IMR-90 (cell line): ENCODE data around the gene SERPINA3. TPM values are rescaled to one million over a fixed set of nuclear protein-coding genes. Genes with fewer than 3 reads are reported as not detected.

Experiments used
- ATAC-seq: fragments of 200-7000 bp; cut with Tn5 transposase; 2 replicates; pipeline ENCODE4 v1.9.1; 2020; ENCODE audit warnings: low read depth, mild to moderate bottlenecking, moderate library complexity
- BruUV-seq: library from RNA; stranded (reverse); fragments of 400-500 nt; replicated peaks from 2 replicates; lab custom pipeline; 2021; lab: Mats Ljungman, UMichigan
- CTCF ChIA-PET: fragments of 300-600 bp; formaldehyde crosslinking; extraction: SDS; loops from one replicate; lab custom pipeline; 2021; ENCODE audit warnings: antibody characterized with exemption; lab: Yijun Ruan, JAX
- POLR2A ChIA-PET: fragments of 300-600 bp; sonication (Branson Sonifier 250); formaldehyde crosslinking; loops from one replicate; lab custom pipeline; 2022; ENCODE audit warnings: antibody characterized with exemption; ENCODE audit not compliant: unreplicated experiment; lab: Charles Lee
- DNase-seq: peaks from one replicate; pipeline ENCODE4 v3.0.0; 2013
- H2AFZ ChIP-seq: replicated peaks from 2 replicates; pipeline ENCODE3; 2013; ENCODE audit warnings: low read length, mild to moderate bottlenecking; ENCODE audit not compliant: poor library complexity
- H2AK5ac ChIP-seq: 2 replicates; pipeline ENCODE4 v1.6.1; 2013; ENCODE audit warnings: low read depth, low read length, inconsistent platforms
- H2AK9ac ChIP-seq: replicated peaks from 2 replicates; pipeline ENCODE3; 2013; ENCODE audit warnings: mild to moderate bottlenecking, low read depth, low read length, moderate library complexity; ENCODE audit not compliant: poor library complexity
- H2BK120ac ChIP-seq: 2 replicates; pipeline ENCODE4 v1.6.1; 2013; ENCODE audit warnings: low read depth, low read length, inconsistent platforms
- H2BK15ac ChIP-seq: 3 replicates; pipeline ENCODE4 v1.6.1; 2013; ENCODE audit warnings: low read depth, low read length, inconsistent platforms
- H2BK20ac ChIP-seq: 2 replicates; pipeline ENCODE4 v1.6.1; 2013; ENCODE audit warnings: low read depth, mild to moderate bottlenecking, inconsistent platforms, low read length, moderate library complexity
- H2BK5ac ChIP-seq: 2 replicates; pipeline ENCODE4 v1.6.1; 2013; ENCODE audit warnings: mild to moderate bottlenecking, low read depth, low read length, inconsistent platforms; ENCODE audit not compliant: poor library complexity, severe bottlenecking
- H3K14ac ChIP-seq: replicated peaks from 2 replicates; pipeline ENCODE4 v1.6.1; 2013; ENCODE audit warnings: low read depth, low read length, inconsistent platforms
- H3K18ac ChIP-seq: 2 replicates; pipeline ENCODE4 v1.6.1; 2013; ENCODE audit warnings: low read depth, low read length, control low read depth
- H3K23ac ChIP-seq: 2 replicates; pipeline ENCODE4 v1.6.1; 2013; ENCODE audit warnings: low read depth, low read length, inconsistent platforms
- H3K27ac ChIP-seq: 2 replicates; pipeline ENCODE4 v1.5.1; 2013; ENCODE audit warnings: mild to moderate bottlenecking, control low read depth, low read length; ENCODE audit not compliant: insufficient read depth
- H3K27me3 ChIP-seq: 2 replicates; pipeline ENCODE4 v1.6.1; 2013; ENCODE audit warnings: low read length; ENCODE audit not compliant: control insufficient read depth, insufficient read depth
- H3K36me3 ChIP-seq: 2 replicates; pipeline ENCODE4 v1.6.1; 2013; ENCODE audit warnings: low read length, mixed read lengths; ENCODE audit not compliant: control insufficient read depth, insufficient read depth
- H3K4ac ChIP-seq: 2 replicates; pipeline ENCODE4 v1.6.1; 2013; ENCODE audit warnings: low read depth, low read length, inconsistent platforms
- H3K4me1 ChIP-seq: 2 replicates; pipeline ENCODE4 v1.6.1; 2013; ENCODE audit warnings: low read length, mixed read lengths; ENCODE audit not compliant: control insufficient read depth, insufficient read depth
- H3K4me2 ChIP-seq: 2 replicates; pipeline ENCODE4 v1.6.1; 2013; ENCODE audit warnings: low read depth, mild to moderate bottlenecking, control low read depth, low read length, moderate library complexity
- H3K4me3 ChIP-seq: 2 replicates; pipeline ENCODE4 v1.5.1; 2013; ENCODE audit warnings: low read depth, mild to moderate bottlenecking, control low read depth, low read length, moderate library complexity; ENCODE audit not compliant: insufficient read depth
- H3K56ac ChIP-seq: 2 replicates; pipeline ENCODE4 v1.6.1; 2013; ENCODE audit warnings: low read length, inconsistent platforms; ENCODE audit not compliant: insufficient read depth; ENCODE audit errors: extremely low read depth
- H3K79me1 ChIP-seq, 2 experiments: 2 replicates each; pipeline ENCODE4 v1.6.1; 2013; ENCODE audit warnings: low read length in 2 of 2, inconsistent platforms in 1 of 2, low read depth in 1 of 2
- H3K9ac ChIP-seq: 2 replicates; pipeline ENCODE4 v1.6.1; 2013; ENCODE audit warnings: low read depth, low read length, control low read depth
- H3K9me1 ChIP-seq: 2 replicates; pipeline ENCODE4 v1.6.1; 2013; ENCODE audit warnings: low read length, inconsistent platforms; ENCODE audit not compliant: insufficient read depth
- H3K9me3 ChIP-seq: 2 replicates; pipeline ENCODE4 v1.6.1; 2013; ENCODE audit warnings: low read length; ENCODE audit not compliant: control insufficient read depth, insufficient read depth
- H4K20me1 ChIP-seq: 2 replicates; pipeline ENCODE4 v1.6.1; 2013; ENCODE audit warnings: low read length, inconsistent platforms; ENCODE audit not compliant: insufficient read depth
- H4K5ac ChIP-seq: 2 replicates; pipeline ENCODE4 v1.6.1; 2013; ENCODE audit warnings: mild to moderate bottlenecking, low read depth, low read length, control low read depth
- H4K8ac ChIP-seq, 2 experiments: 2 replicates each; pipeline ENCODE4 v1.6.1; 2013; ENCODE audit warnings: low read depth in 2 of 2, low read length in 2 of 2, control low read depth in 1 of 2, inconsistent platforms in 1 of 2
- H4K91ac ChIP-seq: 2 replicates; pipeline ENCODE4 v1.6.1; 2013; ENCODE audit warnings: low read depth, low read length, inconsistent platforms; ENCODE audit not compliant: insufficient read depth
- CHD1 ChIP-seq: IDR thresholded peaks from 2 replicates; pipeline ENCODE4 v1.6.1; 2012; ENCODE audit warnings: low read depth, low read length, improper control_type of control experiment
- MXI1 ChIP-seq: IDR thresholded peaks from 2 replicates; pipeline ENCODE4 v1.6.1; 2012; ENCODE audit warnings: low read depth, mild to moderate bottlenecking, low read length, moderate library complexity, borderline replicate concordance
- POLR2A ChIP-seq: IDR thresholded peaks from 2 replicates; pipeline ENCODE4 v1.6.1; 2012; ENCODE audit warnings: mild to moderate bottlenecking, low read depth, low read length
- SMC3 ChIP-seq: fragments of 150-350 bp; IDR thresholded peaks from 2 replicates; pipeline ENCODE4 v1.6.1; 2016; ENCODE audit warnings: low read depth, mild to moderate bottlenecking, antibody characterized with exemption, low read length, moderate library complexity
- dilution Hi-C: fragments of 300-500 bp; cut with HindIII; formaldehyde crosslinking; loops from one replicate; pipeline ENCODE4 v1.14.3; 2018; ENCODE audit warnings: low sequenced_read_pairs; ENCODE audit not compliant: unreplicated experiment
- in situ Hi-C: fragments of 300-500 bp; cut with MboI; formaldehyde crosslinking; loops from 3 replicates; pipeline ENCODE4 v1.14.3; 2019; ENCODE audit warnings: low sequenced_read_pairs, inconsistent platforms, mixed read lengths
- intact Hi-C: fragments of 100-400 bp; cut with micrococcal nuclease; formaldehyde crosslinking; loops from 2 replicates; pipeline ENCODE4 v1.10.0; 2022
- polyA plus RNA-seq, 3 experiments: library from polyadenylated mRNA; depleted of rRNA; stranded (reverse); fragments of >200 nt; gene quantifications; 2 replicates each; pipeline ENCODE4 v1.2.3, GENCODE V29; 2012; ENCODE audit warnings: low replicate concordance in 1 of 3
- total RNA-seq: library from RNA; depleted of rRNA; stranded (reverse); fragments of >200 nt; gene quantifications from 2 replicates; pipeline ENCODE4 v1.2.3, GENCODE V29; 2012
- TF ChIP-seq, protein P1 (sequence below): fragments of 150-350 bp; IDR thresholded peaks from 2 replicates; pipeline ENCODE4 v1.6.1; 2017; ENCODE audit warnings: mild to moderate bottlenecking, antibody characterized with exemption, low read length, low read depth

The SERPINA3 gene
- total and polyA plus RNA-seq, 2 of the 4 experiments (the other 2 are of a cell fraction), result 0.36 to 0.48 TPM

DNA sequence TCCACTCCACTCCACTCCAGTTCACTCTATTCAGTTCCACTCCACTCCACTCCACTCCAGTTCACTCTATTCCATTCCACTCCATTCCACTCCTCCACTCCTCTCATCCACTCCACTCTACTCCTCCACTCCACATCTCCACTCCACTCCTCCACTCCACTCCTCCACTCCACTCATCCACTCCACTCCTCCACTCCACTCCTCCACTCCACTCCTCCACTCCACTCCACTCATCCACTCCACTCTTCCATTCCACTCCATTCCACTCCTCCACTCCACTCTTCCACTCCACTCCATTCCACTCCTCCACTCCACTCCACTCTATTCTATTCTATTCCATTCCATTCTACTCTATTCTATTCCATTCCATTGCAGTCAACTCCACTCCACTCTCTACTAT, 21.1 kb upstream of the SERPINA3 start:
- H2BK20ac ChIP-seq, result no peak overlapping the region
- no peak overlapping the region for H3K4me2 ChIP-seq
- no peak overlapping the region for H3K4ac ChIP-seq
- no peak overlapping the region for H2AK5ac ChIP-seq
- no peaks in the 10 kb centered on the region for H3K9me1 ChIP-seq
- ATAC-seq (no peak), DNase-seq (no peak)
- H3K36me3 ChIP-seq, result no peaks in the 10 kb centered on the region
- H3K27me3 ChIP-seq, result peaks cover 8% of the 10 kb centered on the region
- no peak overlapping the region for H3K56ac ChIP-seq
- dilution Hi-C loops (no loop called here), in situ Hi-C loops (no loop called here), intact Hi-C loops (no loop called here)
- H3K18ac ChIP-seq, result no peak overlapping the region
- no peak overlapping the region for H3K23ac ChIP-seq
- H4K5ac ChIP-seq, result no peak overlapping the region
- H3K4me1 ChIP-seq, result no peaks in the 10 kb centered on the region
- ChIA-PET CTCF (no interaction called here), POLR2A (no interaction called here)
- no peaks in the 10 kb centered on the region for H3K79me1 ChIP-seq
- H2BK120ac ChIP-seq, result no peak overlapping the region
- no peak overlapping the region for H3K9ac ChIP-seq
- H4K8ac ChIP-seq, result no peak overlapping the region
- no peak overlapping the region for H2AK9ac ChIP-seq
- H3K4me3 ChIP-seq, result no peak overlapping the region
- no peak overlapping the region for H2AFZ ChIP-seq
- H3K14ac ChIP-seq, result no peak overlapping the region
- peak overlapping the region; percentile 17 for H2BK5ac ChIP-seq
- H3K9me3 ChIP-seq, result no peaks in the 10 kb centered on the region
- H4K20me1 ChIP-seq, result no peaks in the 10 kb centered on the region
- no peak overlapping the region for H2BK15ac ChIP-seq
- H3K27ac ChIP-seq, result no peak overlapping the region
- BruUV-seq, result no TSS peak
- no peak for TF ChIP-seq MXI1
- TF ChIP-seq SMC3, result no peak
- no peak for TF ChIP-seq POLR2A
- no peak for TF ChIP-seq CHD1
- TF ChIP-seq, protein P1, sequence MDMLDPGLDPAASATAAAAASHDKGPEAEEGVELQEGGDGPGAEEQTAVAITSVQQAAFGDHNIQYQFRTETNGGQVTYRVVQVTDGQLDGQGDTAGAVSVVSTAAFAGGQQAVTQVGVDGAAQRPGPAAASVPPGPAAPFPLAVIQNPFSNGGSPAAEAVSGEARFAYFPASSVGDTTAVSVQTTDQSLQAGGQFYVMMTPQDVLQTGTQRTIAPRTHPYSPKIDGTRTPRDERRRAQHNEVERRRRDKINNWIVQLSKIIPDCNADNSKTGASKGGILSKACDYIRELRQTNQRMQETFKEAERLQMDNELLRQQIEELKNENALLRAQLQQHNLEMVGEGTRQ, result no peak
- no peak overlapping the region for H4K91ac ChIP-seq
